NCI-H187 treated with DMSO at 0.1 percent for 48 hours (cell line): ENCODE data around the gene TSPAN31.
"Not testable (repeated sequence)": the region's sequence is repeated elsewhere in the genome, so short reads cannot be mapped to it uniquely, and the experiment has no call there.

Experiments used
- DNase-seq: peaks from one replicate; lab custom pipeline; 2025; lab: John Stamatoyannopoulos, UW

The TSPAN31 gene

DNA sequence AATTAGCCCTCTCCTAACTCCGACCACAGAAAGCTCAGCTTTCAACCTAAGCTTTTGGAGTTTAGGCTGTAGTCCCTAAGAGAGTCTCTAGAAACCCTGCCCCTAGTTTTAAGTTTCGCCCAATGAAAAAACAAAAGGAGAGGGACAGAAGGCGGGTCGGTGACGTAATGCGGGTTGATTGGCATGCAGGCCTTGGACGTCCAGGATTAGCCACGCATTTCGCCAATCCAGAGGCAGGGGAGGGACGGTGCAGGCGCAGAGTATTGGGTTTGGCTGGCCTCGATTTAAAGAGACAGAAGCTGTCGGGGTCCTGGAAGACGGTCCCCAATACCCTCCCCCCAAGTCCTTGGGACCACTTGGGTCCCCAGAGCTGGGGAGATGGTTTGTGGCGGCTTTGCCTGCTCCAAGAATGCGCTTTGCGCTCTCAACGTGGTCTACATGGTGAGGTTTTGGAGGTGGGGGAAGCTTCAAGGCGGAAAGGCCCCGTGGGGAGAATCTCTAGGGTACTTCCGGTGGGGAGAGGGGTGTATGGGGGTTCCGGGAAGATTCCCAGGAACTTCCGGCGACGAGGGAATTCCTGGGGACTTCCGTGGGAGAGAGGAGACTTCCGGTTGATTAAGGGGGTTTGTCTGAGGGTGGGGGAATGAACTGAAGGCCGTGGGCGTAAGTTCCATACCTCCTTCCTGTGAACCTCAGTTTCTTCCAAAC, at the start of gene TSPAN31:
Gene TSPAN31, plus strand, starts transcription at position 263 of the 708 bp plus-strand sequence. Its CDS starts 116 bp downstream, at position 379.
- peak; percentile 76 for DNase-seq

DNA sequence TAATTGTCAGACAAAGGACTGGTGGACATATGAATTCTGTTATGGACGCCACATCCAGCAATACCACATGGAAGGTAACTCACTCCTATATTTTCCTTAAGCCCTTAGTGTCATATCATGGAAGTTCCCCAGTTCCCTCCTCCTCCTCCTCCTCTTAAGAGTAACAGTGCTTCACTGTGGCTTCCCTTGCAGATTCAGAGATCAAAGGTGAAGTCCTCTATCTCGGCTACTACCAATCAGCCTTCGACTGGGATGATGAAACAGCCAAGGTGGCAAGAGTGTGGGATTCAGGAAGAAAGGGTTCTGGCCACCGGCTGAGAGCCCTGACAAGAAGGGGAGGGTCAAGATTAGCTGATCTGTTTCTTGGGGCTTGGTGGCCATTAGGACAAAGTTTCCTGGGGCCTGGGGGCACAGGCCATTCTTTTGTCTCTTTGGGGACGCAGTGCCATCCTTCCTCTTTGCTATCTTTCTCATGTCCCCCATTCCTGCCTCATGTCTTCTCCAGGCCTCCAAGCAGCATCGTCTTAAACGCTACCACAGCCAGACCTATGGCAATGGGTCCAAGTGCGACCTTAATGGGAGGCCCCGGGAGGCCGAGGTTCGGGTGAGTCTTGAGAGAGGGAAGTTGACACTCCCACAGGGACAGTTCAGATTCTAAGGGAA, 48.9 kb upstream of the TSPAN31 start:
- no peak for DNase-seq

GRCh38 chr12:57697076-57697475, 47.8 kb upstream of the TSPAN31 start:
- DNase-seq: no peak

GRCh38 chr12:57698414-57698813, 46.4 kb upstream of the TSPAN31 start:
- no peak for DNase-seq

DNA sequence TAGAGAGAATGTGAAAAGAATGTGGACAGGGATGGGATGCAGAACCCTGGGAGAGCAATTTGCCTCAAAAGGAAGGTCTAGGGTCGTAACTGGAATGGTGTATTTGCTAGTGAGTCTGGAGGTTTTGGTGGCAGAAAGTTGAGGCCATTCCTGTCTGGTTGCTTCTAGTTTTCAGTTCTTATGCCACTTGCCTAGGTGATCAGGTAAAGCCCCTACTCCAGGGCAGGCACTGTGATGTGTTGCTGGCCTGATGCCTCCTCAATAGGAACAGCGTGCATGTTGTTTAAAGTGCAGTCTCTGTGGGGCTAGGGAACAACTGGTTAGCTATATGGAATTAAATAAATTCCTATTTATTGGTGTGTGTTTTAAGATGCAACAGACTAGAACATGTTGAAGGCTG, 44.5 kb upstream of the TSPAN31 start:
- DNase-seq: no peak

GRCh38 chr12:57707250-57707649, 37.6 kb upstream of the TSPAN31 start:
- DNase-seq: no peak

DNA sequence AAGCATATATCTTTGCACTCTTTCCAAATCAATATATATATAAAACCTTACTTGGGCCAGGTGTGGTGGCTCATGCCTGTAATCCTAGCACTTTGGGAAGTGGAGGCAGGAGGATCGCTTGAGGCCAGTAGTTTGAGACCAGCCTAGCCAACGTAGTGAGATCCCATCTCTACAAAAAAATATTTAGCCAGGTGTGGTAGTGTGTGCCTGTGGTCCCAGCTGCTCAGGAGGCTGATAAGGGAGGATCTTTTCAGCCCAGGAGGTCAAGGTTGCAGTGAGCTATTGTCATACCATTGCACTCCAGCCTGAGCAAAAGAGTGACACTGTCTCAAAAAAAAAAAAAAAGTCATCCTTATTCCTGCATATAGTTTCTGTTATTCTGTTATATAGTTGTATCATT, 36.5 kb upstream of the TSPAN31 start:
- DNase-seq: no peak

DNA sequence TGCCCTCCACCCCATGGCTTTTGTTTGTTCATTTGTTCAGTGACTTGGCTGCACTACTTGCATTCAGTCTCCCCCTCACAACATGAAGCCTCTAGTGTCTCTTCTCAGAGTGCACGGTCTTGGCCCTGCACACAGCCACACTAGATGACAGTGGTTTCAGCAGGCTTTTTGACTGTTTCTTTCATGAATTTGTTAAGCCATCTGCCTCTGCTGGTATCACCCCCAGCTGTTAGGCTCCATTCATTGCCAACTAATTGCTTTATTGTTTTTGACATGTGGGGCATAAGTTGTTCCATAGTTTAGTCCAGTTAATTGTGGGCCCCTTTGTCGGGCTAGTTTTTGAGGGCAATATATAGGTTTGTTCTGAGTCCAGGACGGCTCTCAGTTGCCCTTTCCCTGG, 32.1 kb upstream of the TSPAN31 start:
- no peak for DNase-seq

- no peak for DNase-seq
These were observed 31.6 kb upstream of the TSPAN31 start for GRCh38 chr12:57713209-57713608.

GRCh38 chr12:57715036-57715748, 29.6 kb upstream of the TSPAN31 start:
- not testable (repeated sequence) for DNase-seq

DNA sequence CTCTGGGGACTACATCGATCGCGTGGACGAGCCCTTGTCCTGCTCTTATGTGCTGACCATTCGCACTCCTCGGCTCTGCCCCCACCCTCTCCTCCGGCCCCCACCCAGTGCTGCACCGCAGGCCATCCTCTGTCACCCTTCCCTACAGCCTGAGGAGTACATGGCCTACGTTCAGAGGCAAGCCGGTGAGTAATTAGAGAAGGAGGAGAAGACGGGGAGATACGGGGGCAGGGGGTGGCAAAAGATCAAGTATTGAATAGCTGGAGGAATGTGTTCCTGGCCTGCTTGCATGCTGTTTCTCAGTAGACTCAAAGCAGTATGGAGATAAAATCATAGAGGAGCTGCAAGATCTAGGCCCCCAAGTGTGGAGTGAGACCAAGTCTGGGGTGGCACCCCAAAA, 29.1 kb upstream of the TSPAN31 start:
- no peak for DNase-seq

- DNase-seq: no peak
These were observed 28.5 kb upstream of the TSPAN31 start for GRCh38 chr12:57716305-57716704.

DNA sequence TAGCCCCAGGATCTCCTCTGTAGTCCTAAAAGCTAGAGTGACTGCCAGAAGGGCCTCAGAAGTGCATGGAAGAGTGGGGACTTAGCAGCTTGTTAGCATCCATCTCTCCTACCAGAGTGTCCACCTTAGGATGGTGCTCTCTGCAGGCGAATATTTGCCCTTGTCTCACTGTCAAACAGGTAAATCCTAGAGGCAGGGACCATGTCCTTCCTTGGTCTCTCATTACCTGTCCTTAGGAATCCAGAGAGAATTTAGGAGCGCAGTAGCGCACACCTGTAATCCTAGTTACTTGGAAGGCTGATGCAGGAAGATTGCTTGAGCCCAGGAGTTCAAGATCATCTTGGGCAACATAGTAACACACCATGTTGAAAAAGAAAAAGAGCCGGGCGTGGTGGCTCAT, 27.7 kb upstream of the TSPAN31 start:
- DNase-seq: no peak

DNA sequence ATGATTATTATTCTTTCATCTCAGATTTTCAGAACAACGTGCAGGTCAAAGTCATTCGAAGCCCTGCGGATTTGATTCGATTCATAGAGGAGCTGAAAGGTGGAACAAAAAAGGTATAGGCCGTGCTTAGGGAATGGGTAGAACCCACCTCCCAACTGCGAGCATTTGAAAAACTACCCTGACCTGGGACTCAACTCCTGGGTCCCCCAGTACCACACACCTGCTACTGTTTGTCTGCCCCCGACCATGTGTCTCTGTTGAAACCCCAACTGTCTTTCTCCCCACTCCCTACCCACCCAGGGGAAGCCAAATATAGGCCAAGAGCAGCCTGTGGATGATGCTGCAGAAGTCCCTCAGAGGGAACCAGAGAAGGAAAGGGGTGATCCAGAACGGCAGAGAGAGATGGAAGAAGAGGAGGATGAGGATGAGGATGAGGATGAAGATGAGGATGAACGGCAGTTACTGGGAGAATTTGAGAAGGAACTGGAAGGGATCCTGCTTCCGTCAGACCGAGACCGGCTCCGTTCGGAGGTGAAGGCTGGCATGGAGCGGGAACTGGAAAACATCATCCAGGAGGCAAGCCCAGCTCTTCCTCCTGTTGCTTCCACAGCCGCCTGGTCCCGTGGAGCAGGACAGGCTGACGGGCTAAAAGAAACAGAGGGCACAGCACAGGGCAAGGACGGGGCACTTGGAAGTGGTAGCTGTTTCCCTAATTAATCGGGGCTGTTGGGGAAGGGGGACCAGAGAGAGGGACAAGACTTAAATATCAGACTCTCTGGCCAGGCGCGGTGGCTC, 26.8 kb upstream of the TSPAN31 start:
- DNase-seq: no peak

DNA sequence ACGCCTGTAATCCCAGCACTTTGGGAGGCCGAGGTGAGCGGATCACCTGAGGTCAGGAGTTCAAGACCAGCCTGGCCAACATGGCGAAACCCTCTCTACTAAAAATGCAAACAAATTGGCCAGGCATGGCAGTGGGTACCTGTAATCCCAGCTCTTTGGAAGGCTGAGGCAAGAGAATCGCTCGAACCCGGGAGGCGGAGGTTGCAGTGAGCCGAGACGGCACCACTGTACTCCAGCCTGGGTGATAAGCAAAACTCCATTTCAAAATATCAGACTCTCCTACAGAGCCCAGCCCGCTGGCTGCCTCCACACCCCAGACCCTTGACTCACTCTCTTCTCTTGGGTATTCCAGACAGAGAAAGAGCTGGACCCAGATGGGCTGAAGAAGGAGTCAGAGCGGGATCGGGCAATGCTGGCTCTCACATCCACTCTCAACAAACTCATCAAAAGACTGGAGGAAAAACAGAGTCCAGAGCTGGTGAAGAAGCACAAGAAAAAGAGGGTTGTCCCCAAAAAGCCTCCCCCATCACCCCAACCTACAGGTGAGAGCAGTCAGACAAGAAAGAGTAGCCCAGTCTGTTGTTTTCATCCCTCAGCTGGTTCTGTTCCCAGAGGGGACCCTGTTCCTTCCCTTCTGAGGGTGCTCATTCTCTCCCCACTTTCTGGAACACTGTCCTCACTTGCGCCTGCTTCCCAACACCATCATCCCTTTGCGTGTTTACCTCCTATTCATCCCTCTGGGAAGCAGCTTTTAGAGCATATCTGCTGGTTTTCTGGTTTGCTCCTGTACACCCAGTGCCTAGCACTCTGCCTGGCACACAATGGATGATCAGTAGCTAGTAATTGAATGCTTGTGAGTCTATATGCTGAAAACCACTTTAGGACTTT, 26.0 kb upstream of the TSPAN31 start:
- no peak for DNase-seq

DNA sequence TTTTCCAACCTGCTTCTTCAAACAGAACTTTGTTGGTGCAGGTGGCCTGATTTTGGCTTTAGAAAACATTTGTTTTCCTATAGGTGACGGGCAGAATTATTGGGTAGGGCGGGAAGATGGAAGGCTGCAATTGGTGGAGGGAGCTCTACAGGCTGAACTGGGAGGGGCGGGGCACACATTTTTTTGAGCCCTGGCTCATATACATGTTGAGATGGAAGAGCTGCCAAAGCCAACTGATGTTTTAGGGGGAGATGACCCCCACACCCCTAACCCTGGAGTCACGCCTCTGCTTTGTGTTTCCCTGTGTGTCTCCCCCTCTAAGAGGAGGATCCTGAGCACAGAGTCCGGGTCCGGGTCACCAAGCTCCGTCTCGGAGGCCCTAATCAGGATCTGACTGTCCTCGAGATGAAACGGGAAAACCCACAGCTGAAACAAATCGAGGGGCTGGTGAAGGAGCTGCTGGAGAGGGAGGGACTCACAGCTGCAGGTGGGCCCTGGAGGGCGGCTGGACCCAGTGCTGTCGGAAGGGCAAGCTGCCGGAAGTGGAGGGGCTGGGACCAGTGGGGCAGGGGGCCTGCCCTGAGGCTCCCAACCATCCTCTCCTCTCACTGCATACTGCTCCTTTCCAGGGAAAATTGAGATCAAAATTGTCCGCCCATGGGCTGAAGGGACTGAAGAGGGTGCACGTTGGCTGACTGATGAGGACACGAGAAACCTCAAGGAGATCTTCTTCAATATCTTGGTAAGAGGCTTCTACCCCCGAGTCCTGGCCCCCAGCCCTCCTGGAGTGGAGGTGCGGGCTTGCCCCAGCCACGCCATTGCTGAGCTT, 24.8 kb upstream of the TSPAN31 start:
- DNase-seq: no peak

DNA sequence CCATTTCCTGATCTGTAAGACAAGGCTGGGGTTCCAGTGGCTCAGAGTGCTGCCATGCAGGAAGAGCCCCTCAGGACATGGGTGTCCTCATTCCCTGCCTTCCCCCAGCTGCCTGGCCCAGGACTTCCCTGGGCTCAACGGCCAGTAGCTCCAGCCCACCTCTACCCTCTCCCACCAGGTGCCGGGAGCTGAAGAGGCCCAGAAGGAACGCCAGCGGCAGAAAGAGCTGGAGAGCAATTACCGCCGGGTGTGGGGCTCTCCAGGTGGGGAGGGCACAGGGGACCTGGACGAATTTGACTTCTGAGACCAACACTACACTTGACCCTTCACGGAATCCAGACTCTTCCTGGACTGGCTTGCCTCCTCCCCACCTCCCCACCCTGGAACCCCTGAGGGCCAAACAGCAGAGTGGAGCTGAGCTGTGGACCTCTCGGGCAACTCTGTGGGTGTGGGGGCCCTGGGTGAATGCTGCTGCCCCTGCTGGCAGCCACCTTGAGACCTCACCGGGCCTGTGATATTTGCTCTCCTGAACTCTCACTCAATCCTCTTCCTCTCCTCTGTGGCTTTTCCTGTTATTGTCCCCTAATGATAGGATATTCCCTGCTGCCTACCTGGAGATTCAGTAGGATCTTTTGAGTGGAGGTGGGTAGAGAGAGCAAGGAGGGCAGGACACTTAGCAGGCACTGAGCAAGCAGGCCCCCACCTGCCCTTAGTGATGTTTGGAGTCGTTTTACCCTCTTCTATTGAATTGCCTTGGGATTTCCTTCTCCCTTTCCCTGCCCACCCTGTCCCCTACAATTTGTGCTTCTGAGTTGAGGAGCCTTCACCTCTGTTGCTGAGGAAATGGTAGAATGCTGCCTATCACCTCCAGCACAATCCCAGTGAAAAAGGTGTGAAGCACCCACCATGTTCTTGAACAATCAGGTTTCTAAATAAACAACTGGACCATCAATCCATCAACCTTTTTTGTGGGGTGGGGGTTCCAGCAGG, 23.9 kb upstream of the TSPAN31 start:
- no peak for DNase-seq

DNA sequence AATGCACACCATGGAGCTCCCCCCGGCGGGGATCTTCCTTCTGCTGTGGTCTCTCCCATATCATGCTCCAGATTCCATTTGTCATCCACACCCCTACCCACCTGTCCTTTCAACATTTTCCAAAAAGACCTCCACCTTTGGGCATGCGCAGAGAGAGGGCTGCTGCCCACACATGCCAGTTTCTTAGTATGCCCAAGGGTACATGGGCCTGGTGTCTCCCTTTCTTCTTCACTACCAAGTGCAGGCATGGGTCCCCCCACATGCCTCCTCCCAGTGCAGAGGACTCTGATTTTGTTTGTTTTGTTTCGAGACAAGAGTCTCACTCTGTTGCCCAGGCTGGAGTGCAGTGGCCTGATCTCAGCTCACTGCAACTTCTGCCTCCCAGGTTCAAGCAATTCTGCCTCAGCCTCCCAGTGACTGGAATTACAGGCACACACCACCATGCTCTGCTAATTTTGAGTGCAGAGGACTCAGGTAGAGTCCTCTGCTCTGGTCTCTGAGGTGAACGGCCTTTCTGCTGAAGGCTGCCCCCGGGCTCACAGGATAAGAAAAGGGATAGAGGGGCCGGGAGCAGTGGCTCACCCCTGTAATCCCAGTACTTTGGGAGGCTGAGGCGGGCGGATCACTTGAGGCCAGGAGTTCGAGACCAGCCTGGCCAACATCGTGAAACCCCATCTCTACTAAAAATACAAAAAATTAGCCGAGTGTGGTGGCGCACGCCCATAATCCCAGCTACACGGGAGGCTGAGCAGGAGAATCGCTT, 22.8 kb upstream of the TSPAN31 start:
- not testable (repeated sequence) for DNase-seq
